H1 (cell line): ENCODE data around the gene FSCN2. TPM values are rescaled to one million over a fixed set of nuclear protein-coding genes. Genes with fewer than 3 reads are reported as not detected.

Source experiments
- CREB1 ChIP-seq: IDR thresholded peaks from 2 replicates; pipeline ENCODE4 v1.6.1; 2012; ENCODE audit warnings: inconsistent platforms
- EZH2 ChIP-seq: fragments of 200-600 bp; sonication (generic); IDR thresholded peaks from 2 replicates; pipeline ENCODE4 v1.7.1; 2012; ENCODE audit warnings: low read depth, mild to moderate bottlenecking, moderate library complexity, low read length, inconsistent platforms; ENCODE audit not compliant: severe bottlenecking
- FOSL1 ChIP-seq: IDR thresholded peaks from 2 replicates; pipeline ENCODE4 v1.6.1; 2011; ENCODE audit warnings: mild to moderate bottlenecking, low read depth, low read length, moderate library complexity; ENCODE audit not compliant: insufficient read depth
- HDAC2 ChIP-seq, 2 experiments: fragments of 300-600 bp in 1 of 2; sonication (generic) in 1 of 2; IDR thresholded peaks; 2 replicates each; pipeline ENCODE4 v1.6.1; 2011 to 2012; ENCODE audit warnings: low read depth in 2 of 2, low read length in 2 of 2, mild to moderate bottlenecking in 2 of 2, moderate library complexity in 2 of 2, borderline replicate concordance in 1 of 2, inconsistent platforms in 1 of 2
- NANOG ChIP-seq: IDR thresholded peaks from 2 replicates; pipeline ENCODE4 v1.6.1; 2011; ENCODE audit warnings: low read length, low read depth, mild to moderate bottlenecking, inconsistent platforms; ENCODE audit not compliant: insufficient read depth, poor library complexity, severe bottlenecking
- POU5F1 ChIP-seq: IDR thresholded peaks from 2 replicates; pipeline ENCODE4 v1.6.1; 2011; ENCODE audit warnings: low read depth, mild to moderate bottlenecking, low read length, moderate library complexity
- SIRT6 ChIP-seq: IDR thresholded peaks from one replicate; pipeline ENCODE4 v1.7.1; 2012; ENCODE audit warnings: low read length, inconsistent platforms
- polyA plus RNA-seq, 7 experiments: library from polyadenylated mRNA; depleted of rRNA in 3 of 7; stranded (reverse) in 5 of 7; unstranded in 2 of 7; fragments of >200 nt in 5 of 7; fragments of 200-250 nt in 2 of 7; gene quantifications; 1 replicate in 5 of 7; 2 replicates in 1 of 7; 4 replicates in 1 of 7; pipeline versions ENCODE4 v1.2.1 to v1.2.3, GENCODE V29; 2011 to 2013; ENCODE audit warnings: missing spikeins in 2 of 7, mixed read lengths in 2 of 7
- total RNA-seq: library from RNA; stranded (reverse); fragmentation: NEBNext Ultra II Directional; extraction: Animal tissue kit (Norgen Biotek cat#: 25700); gene quantifications from 2 replicates; pipeline ENCODE4 v1.2.1, GENCODE V29; 2021
- TF ChIP-seq, protein P1 (sequence below): fragments of 300-600 bp; sonication (generic); IDR thresholded peaks from 2 replicates; pipeline ENCODE4 v1.7.1; 2012; ENCODE audit warnings: low read length, moderate library complexity, mild to moderate bottlenecking, inconsistent platforms; ENCODE audit not compliant: insufficient replicate concordance
- TF ChIP-seq, protein P2 (sequence below): IDR thresholded peaks from 2 replicates; pipeline ENCODE4 v1.6.1; 2011; ENCODE audit warnings: low read length, improper control_type of control experiment

The FSCN2 gene
- total and polyA plus RNA-seq, 2 of the 8 experiments (the other 6 are each of a cell fraction or from before 2014, with no cell fraction given), result 0.18 to 0.30 TPM

DNA sequence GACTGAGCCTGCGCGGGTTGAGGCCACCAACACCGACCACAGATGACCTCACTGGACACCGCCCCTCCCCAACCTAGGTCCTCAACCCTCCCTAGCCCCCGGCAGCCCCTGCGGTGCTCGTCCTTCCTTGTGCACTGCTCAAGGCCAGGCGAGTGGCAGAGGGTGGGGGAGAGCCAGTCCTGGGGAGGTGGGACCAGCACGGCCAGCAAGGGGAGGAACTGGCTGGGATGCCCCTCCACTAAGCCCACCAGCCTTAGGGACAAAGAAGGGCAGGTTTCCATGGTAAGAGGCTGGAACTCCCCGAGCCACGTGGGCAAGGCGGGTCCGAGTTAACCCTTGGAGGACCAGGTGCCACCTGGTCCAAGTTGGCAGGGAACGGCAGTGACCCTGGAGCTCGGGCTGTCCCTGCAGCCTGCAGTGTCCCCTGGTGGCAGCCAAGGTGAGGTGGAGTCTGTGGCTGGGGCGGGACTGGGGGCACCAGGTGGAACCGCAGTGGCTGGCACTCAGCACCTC lies 9.2 kb downstream of the FSCN2 start (continued):
- TF ChIP-seq, protein P1, sequence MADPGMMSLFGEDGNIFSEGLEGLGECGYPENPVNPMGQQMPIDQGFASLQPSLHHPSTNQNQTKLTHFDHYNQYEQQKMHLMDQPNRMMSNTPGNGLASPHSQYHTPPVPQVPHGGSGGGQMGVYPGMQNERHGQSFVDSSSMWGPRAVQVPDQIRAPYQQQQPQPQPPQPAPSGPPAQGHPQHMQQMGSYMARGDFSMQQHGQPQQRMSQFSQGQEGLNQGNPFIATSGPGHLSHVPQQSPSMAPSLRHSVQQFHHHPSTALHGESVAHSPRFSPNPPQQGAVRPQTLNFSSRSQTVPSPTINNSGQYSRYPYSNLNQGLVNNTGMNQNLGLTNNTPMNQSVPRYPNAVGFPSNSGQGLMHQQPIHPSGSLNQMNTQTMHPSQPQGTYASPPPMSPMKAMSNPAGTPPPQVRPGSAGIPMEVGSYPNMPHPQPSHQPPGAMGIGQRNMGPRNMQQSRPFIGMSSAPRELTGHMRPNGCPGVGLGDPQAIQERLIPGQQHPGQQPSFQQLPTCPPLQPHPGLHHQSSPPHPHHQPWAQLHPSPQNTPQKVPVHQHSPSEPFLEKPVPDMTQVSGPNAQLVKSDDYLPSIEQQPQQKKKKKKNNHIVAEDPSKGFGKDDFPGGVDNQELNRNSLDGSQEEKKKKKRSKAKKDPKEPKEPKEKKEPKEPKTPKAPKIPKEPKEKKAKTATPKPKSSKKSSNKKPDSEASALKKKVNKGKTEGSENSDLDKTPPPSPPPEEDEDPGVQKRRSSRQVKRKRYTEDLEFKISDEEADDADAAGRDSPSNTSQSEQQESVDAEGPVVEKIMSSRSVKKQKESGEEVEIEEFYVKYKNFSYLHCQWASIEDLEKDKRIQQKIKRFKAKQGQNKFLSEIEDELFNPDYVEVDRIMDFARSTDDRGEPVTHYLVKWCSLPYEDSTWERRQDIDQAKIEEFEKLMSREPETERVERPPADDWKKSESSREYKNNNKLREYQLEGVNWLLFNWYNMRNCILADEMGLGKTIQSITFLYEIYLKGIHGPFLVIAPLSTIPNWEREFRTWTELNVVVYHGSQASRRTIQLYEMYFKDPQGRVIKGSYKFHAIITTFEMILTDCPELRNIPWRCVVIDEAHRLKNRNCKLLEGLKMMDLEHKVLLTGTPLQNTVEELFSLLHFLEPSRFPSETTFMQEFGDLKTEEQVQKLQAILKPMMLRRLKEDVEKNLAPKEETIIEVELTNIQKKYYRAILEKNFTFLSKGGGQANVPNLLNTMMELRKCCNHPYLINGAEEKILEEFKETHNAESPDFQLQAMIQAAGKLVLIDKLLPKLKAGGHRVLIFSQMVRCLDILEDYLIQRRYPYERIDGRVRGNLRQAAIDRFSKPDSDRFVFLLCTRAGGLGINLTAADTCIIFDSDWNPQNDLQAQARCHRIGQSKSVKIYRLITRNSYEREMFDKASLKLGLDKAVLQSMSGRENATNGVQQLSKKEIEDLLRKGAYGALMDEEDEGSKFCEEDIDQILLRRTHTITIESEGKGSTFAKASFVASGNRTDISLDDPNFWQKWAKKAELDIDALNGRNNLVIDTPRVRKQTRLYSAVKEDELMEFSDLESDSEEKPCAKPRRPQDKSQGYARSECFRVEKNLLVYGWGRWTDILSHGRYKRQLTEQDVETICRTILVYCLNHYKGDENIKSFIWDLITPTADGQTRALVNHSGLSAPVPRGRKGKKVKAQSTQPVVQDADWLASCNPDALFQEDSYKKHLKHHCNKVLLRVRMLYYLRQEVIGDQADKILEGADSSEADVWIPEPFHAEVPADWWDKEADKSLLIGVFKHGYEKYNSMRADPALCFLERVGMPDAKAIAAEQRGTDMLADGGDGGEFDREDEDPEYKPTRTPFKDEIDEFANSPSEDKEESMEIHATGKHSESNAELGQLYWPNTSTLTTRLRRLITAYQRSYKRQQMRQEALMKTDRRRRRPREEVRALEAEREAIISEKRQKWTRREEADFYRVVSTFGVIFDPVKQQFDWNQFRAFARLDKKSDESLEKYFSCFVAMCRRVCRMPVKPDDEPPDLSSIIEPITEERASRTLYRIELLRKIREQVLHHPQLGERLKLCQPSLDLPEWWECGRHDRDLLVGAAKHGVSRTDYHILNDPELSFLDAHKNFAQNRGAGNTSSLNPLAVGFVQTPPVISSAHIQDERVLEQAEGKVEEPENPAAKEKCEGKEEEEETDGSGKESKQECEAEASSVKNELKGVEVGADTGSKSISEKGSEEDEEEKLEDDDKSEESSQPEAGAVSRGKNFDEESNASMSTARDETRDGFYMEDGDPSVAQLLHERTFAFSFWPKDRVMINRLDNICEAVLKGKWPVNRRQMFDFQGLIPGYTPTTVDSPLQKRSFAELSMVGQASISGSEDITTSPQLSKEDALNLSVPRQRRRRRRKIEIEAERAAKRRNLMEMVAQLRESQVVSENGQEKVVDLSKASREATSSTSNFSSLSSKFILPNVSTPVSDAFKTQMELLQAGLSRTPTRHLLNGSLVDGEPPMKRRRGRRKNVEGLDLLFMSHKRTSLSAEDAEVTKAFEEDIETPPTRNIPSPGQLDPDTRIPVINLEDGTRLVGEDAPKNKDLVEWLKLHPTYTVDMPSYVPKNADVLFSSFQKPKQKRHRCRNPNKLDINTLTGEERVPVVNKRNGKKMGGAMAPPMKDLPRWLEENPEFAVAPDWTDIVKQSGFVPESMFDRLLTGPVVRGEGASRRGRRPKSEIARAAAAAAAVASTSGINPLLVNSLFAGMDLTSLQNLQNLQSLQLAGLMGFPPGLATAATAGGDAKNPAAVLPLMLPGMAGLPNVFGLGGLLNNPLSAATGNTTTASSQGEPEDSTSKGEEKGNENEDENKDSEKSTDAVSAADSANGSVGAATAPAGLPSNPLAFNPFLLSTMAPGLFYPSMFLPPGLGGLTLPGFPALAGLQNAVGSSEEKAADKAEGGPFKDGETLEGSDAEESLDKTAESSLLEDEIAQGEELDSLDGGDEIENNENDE, result no peak
- TF ChIP-seq NANOG, result no peak
- TF ChIP-seq HDAC2 (IDR thresholded peaks at IDR 0.05; ENCODE audit: borderline replicate concordance in 1 of 2, low read depth in 2 of 2, low read length in 2 of 2), result no peak; a peak in 1 of 4 replicates
- TF ChIP-seq FOSL1, result no peak
- TF ChIP-seq SIRT6, result no peak
- no peak for TF ChIP-seq POU5F1
- TF ChIP-seq, protein P2, sequence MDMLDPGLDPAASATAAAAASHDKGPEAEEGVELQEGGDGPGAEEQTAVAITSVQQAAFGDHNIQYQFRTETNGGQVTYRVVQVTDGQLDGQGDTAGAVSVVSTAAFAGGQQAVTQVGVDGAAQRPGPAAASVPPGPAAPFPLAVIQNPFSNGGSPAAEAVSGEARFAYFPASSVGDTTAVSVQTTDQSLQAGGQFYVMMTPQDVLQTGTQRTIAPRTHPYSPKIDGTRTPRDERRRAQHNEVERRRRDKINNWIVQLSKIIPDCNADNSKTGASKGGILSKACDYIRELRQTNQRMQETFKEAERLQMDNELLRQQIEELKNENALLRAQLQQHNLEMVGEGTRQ, result peak; percentile 74; the same call in 1 of the 2 replicates
- TF ChIP-seq EZH2, result no peak
- peak; percentile 72 for TF ChIP-seq CREB1
